Suppressor macrophage treated with lipopolysaccharide for 4 hours (primary cell): ENCODE data around the gene SPATA3.
A peak's percentile ranks its signal among the peaks of the same experiment; 100 is the strongest.
"Not testable (repeated sequence)": the region's sequence is repeated elsewhere in the genome, so short reads cannot be mapped to it uniquely, and the experiment has no call there.

Source experiments
- DNase-seq: peaks from one replicate; pipeline ENCODE4 v3.0.0-alpha.2; 2020

Gene SPATA3

GRCh38 chr2:230995821-230996220 is at the start of gene SPATA3:
TSS of gene SPATA3 (plus strand) at chr2:230996121. CDS start at chr2:230996234, 113 bp downstream.
- DNase-seq: no peak

- DNase-seq: no peak
These were observed 49.3 kb upstream of the SPATA3 start for GRCh38 chr2:230946429-230947234.

- DNase-seq: no peak
These were observed 48.7 kb upstream of the SPATA3 start for GRCh38 chr2:230947235-230947576.

- peak; percentile 76 for DNase-seq
These were observed 48.0 kb upstream of the SPATA3 start for GRCh38 chr2:230947908-230948365.

GRCh38 chr2:230949966-230950873 is 45.7 kb upstream of the SPATA3 start:
- DNase-seq: no peak

GRCh38 chr2:230950874-230951339 is 45.0 kb upstream of the SPATA3 start:
- DNase-seq: no peak

GRCh38 chr2:230951396-230951795 is 44.5 kb upstream of the SPATA3 start:
- DNase-seq: no peak

- no peak for DNase-seq
These were observed 43.5 kb upstream of the SPATA3 start for GRCh38 chr2:230952226-230952956.

- peak; percentile 87 for DNase-seq
These were observed 42.1 kb upstream of the SPATA3 start for GRCh38 chr2:230953845-230954244.

GRCh38 chr2:230954746-230955145 is 41.2 kb upstream of the SPATA3 start:
- DNase-seq: peak; percentile 47

- DNase-seq: no peak
These were observed 40.7 kb upstream of the SPATA3 start for GRCh38 chr2:230955163-230955737.

- DNase-seq: peak; percentile 69
These were observed 38.8 kb upstream of the SPATA3 start for GRCh38 chr2:230956827-230957755.

GRCh38 chr2:230957756-230958391 is 38.0 kb upstream of the SPATA3 start:
- DNase-seq: no peak

- peak; percentile 23 for DNase-seq
These were observed 36.8 kb upstream of the SPATA3 start for GRCh38 chr2:230958820-230959756.

GRCh38 chr2:230960026-230960425 is 35.9 kb upstream of the SPATA3 start:
- no peak for DNase-seq

GRCh38 chr2:230961091-230961491 is 34.8 kb upstream of the SPATA3 start:
- DNase-seq: no peak

- DNase-seq: no peak
These were observed 31.7 kb upstream of the SPATA3 start for GRCh38 chr2:230964136-230964730.

GRCh38 chr2:230967113-230967512 is 28.8 kb upstream of the SPATA3 start:
- DNase-seq: no peak

GRCh38 chr2:230968314-230968713 is 27.6 kb upstream of the SPATA3 start:
- not testable (repeated sequence) for DNase-seq
